Lower leg skin (tissue), 4 donors: Measurements from ENCODE around the gene TMEM131L. TPM values are rescaled to one million over a fixed set of nuclear protein-coding genes. Genes with fewer than 3 reads are reported as not detected.

Experiments used
- DNase-seq, 2 donors: peaks; one replicate each; pipeline ENCODE4 v3.0.0-alpha.2; 2019; ENCODE audit warnings: low spot score in 2 of 2
- H3K4me3 ChIP-seq: fragments of 200-600 bp; sonication (generic); 2 replicates; pipeline ENCODE4 v1.5.1; 2017; ENCODE audit warnings: mild to moderate bottlenecking, low read depth; ENCODE audit not compliant: poor library complexity, severe bottlenecking
- POLR2A ChIP-seq, 2 donors: fragments of 450-650 bp; IDR thresholded peaks; one replicate each; pipeline ENCODE4 v1.6.1; 2016 to 2017; ENCODE audit warnings: antibody characterized with exemption in 2 of 2, mild to moderate bottlenecking in 1 of 2, moderate library complexity in 1 of 2
- WGBS, 2 donors: methylation state at CpG; one replicate each; pipeline ENCODE4 v1.1.5; 2018; 5-methylcytosine and 5-hydroxymethylcytosine counted together
- intact Hi-C: fragments of 100-400 bp; cut with DNase I; formaldehyde crosslinking; loops from one replicate; pipeline ENCODE4 v1.15.0; 2023; ENCODE audit warnings: low total_unique reads
- total RNA-seq, 4 donors: library from RNA; depleted of rRNA; stranded (reverse); fragments of >200 nt; gene quantifications; one replicate each; pipeline ENCODE4 v1.1.0, GENCODE V29; 2016
- TF ChIP-seq, protein P1 (sequence below), 3 donors: fragments of 450-650 bp; IDR thresholded peaks; one replicate each; pipeline ENCODE4 v1.5.1; 2016; ENCODE audit warnings: antibody characterized with exemption in 3 of 3, mild to moderate bottlenecking in 3 of 3, moderate library complexity in 2 of 3

The TMEM131L gene
- total RNA-seq, 4 donors from 2014 or later: 8.3 to 15.9 (median 12.1) TPM

DNA sequence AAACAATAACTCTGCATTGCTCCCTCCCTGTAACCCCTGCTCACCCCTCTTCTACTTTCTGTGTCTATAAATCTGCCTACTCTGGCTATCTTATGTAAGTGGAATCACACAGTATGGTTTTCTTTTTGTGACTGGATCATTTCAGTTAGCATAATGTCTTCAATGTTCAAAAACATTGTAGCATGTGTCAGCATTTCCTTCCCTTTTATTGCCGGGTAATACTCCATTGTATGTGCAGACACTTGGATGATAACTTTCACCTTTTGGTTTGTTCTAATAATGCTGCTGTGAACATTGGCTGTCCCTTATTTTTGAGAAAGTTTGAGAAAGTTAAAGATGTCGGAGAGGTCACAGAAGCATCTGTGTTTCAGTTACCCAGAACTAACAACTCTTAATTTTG is 157.3 kb downstream of the TMEM131L start:
- DNase-seq: no peak
- TF ChIP-seq POLR2A (IDR thresholded peaks at IDR 0.05): no peak
- TF ChIP-seq, protein P1, sequence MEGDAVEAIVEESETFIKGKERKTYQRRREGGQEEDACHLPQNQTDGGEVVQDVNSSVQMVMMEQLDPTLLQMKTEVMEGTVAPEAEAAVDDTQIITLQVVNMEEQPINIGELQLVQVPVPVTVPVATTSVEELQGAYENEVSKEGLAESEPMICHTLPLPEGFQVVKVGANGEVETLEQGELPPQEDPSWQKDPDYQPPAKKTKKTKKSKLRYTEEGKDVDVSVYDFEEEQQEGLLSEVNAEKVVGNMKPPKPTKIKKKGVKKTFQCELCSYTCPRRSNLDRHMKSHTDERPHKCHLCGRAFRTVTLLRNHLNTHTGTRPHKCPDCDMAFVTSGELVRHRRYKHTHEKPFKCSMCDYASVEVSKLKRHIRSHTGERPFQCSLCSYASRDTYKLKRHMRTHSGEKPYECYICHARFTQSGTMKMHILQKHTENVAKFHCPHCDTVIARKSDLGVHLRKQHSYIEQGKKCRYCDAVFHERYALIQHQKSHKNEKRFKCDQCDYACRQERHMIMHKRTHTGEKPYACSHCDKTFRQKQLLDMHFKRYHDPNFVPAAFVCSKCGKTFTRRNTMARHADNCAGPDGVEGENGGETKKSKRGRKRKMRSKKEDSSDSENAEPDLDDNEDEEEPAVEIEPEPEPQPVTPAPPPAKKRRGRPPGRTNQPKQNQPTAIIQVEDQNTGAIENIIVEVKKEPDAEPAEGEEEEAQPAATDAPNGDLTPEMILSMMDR (IDR thresholded peaks at IDR 0.05): no peak
- 76 to 79% methylated on average over 2 of the region's 2 CpGs for WGBS, 2 donors
- no peak overlapping the region for H3K4me3 ChIP-seq
- intact Hi-C loops: no loop called here

DNA sequence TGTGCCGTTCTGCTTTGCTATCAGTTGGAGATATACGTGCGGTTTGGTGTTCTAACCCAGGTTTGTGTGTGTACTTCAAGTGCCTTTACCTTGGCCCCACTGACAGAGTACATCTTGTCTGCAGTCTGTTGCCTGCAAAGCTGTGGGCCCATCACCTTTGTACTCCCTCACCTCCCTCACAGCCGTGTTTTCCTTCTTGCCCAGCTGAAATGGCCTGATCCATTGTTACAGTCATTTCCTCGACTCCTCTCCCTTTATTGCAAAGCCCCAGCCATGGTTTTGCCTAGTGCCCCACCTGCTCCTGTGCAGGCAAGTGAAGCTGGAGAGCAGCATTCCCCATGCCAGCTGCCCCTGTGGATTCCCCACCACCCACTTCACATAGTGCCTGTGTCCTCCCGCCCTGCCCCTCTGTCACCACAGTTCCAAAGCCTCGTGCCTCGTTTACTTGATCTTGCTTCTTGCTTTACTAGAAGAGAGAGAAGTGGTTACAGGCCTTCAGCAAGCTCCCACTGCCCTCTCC is 162.7 kb downstream of the TMEM131L start:
- DNase-seq: no peak
- H3K4me3 ChIP-seq: no peak overlapping the region
- TF ChIP-seq, protein P1 (IDR thresholded peaks at IDR 0.05): no peak
- no peak for TF ChIP-seq POLR2A (IDR thresholded peaks at IDR 0.05)
- 80 to 87% methylated on average over 8 of the region's 8 CpGs for WGBS, 2 donors
- intact Hi-C loops: no loop called here

DNA sequence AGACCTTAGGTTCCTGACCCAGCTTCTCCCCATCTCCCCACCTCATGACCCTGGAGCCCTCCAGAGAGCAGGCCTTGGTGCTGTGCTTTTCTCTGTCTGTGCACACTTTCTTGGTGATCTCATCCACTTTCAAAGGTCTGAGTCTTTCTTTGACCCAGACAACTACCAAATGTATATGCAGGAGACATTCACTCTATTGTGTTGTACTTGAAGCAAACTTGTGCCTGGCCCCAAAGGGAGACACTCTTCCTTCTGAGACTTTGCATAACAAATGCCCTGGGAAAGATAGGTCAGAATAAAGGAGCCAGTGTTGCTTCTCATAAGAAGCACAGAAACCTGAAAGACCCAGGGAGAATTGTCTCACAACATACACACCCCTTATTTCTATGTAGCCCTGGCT is 163.6 kb downstream of the TMEM131L start:
- intact Hi-C loops: loop anchor here (10.0 kb wide), 1 partner anchor 125 kb away; no protein-coding TSS in a partner anchor
- H3K4me3 ChIP-seq: no peak overlapping the region
- no peak for TF ChIP-seq POLR2A (IDR thresholded peaks at IDR 0.05)
- TF ChIP-seq, protein P1 (IDR thresholded peaks at IDR 0.05): no peak
- no peak for DNase-seq

DNA sequence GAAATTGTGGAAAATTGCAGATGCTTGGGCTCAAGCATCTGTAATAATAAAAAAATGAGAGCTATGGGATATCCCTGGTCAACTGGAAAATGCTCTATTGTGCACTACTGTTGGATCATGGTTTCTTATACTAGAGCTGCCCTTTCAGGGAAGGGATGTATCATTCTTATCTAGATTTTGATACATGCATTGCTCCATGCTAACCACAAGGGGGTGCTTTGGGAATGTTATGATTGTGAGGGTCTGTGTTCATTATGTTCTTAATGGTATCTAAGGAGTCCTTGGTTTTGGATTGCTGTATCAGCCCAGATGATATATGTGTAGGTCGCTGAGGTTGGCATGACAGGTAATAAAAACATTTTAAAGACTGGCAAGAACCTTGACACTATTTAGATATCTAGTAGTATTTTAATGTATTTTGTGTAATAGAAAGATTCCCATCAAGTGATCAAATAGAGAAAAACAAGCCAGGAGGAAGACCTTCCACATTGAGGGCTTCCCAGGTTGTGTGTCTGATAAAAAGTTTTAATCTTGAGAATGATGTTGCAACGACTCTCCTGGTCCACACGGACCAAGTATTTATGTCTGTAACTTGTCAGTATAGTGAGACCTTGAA is 168.7 kb downstream of the TMEM131L start:
- H3K4me3 ChIP-seq: no peak overlapping the region
- no peak for DNase-seq
- TF ChIP-seq POLR2A (IDR thresholded peaks at IDR 0.05): no peak
- TF ChIP-seq, protein P1 (IDR thresholded peaks at IDR 0.05): no peak
- intact Hi-C loops: loop anchor here (10.0 kb wide), 1 partner anchor 120 kb away; no protein-coding TSS in a partner anchor
- WGBS, 2 donors: 87 to 90% methylated on average over 3 of the region's 3 CpGs

DNA sequence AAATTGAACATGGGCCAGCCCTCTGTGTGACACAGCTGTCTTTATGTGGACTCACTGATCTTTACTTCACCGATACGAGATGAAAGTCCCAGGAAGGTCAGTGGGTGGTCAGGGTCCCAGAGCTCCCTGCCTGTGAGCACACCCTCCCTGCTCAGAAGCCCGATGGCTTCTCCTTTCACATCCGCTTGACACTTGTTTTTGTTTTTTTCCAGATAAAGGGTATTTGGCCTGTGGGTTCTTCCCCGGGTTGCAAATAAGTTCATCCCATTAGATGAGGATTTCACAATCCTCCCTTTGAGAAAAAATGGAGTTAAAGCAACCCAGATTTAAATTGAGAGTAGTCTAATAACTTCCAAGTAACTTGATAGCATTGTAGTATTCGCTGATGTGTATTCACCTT is 169.7 kb downstream of the TMEM131L start:
- intact Hi-C loops: loop anchor here (10.0 kb wide), 1 partner anchor 119 kb away; no protein-coding TSS in a partner anchor
- no peak for TF ChIP-seq POLR2A (IDR thresholded peaks at IDR 0.05)
- TF ChIP-seq, protein P1 (IDR thresholded peaks at IDR 0.05): no peak
- H3K4me3 ChIP-seq: no peak overlapping the region
- no peak for DNase-seq
- WGBS, 2 donors: 81 to 82% methylated on average over 6 of the region's 6 CpGs
